HEK293 (cell line): ENCODE data around the gene SMIM33.

ENCODE experiments used
- CTCF ChIP-seq: fragments of 450-650 bp; formaldehyde crosslinking; IDR thresholded peaks from 2 replicates; pipeline ENCODE4 v1.5.1; 2016; ENCODE audit warnings: missing biosample characterization, missing genetic modification characterization
- ELK4 ChIP-seq: IDR thresholded peaks from 2 replicates; pipeline ENCODE4 v1.6.1; 2011; ENCODE audit warnings: mild to moderate bottlenecking, low read depth, low read length, borderline replicate concordance
- PRDM10 ChIP-seq: fragments of 450-650 bp; formaldehyde crosslinking; IDR thresholded peaks from 2 replicates; pipeline ENCODE4 v1.5.1; 2016; ENCODE audit warnings: missing biosample characterization, missing genetic modification characterization
- SP7 ChIP-seq: fragments of 450-650 bp; formaldehyde crosslinking; IDR thresholded peaks from 2 replicates; pipeline ENCODE4 v1.5.1; 2016; ENCODE audit warnings: missing biosample characterization, missing genetic modification characterization
- YY2 ChIP-seq: fragments of 450-650 bp; formaldehyde crosslinking; IDR thresholded peaks from 2 replicates; pipeline ENCODE4 v1.5.1; 2016; ENCODE audit warnings: missing biosample characterization, missing genetic modification characterization
- ZBTB26 ChIP-seq: fragments of 450-650 bp; formaldehyde crosslinking; optimal IDR thresholded peaks from 2 replicates; pipeline ENCODE3; 2016; ENCODE audit warnings: missing biosample characterization, mild to moderate bottlenecking, missing genetic modification characterization
- ZNF114 ChIP-seq: fragments of 450-650 bp; formaldehyde crosslinking; IDR thresholded peaks from 2 replicates; pipeline ENCODE4 v1.5.0; 2017; ENCODE audit warnings: missing biosample characterization, missing genetic modification characterization
- ZNF24 ChIP-seq: fragments of 450-650 bp; formaldehyde crosslinking; IDR thresholded peaks from 2 replicates; pipeline ENCODE4 v1.5.1; 2016; ENCODE audit warnings: missing biosample characterization, missing genetic modification characterization
- ZNF677 ChIP-seq: fragments of 450-650 bp; IDR thresholded peaks from 2 replicates; pipeline ENCODE4 v1.5.0; 2018; ENCODE audit warnings: missing biosample characterization, mild to moderate bottlenecking, missing genetic modification characterization, moderate library complexity

GRCh38 chr5:139475865-139476617 is 5.2 kb downstream of the SMIM33 start:
- no peak for TF ChIP-seq PRDM10 (tag by site-specific recombination)
- no peak for TF ChIP-seq CTCF (tag by site-specific recombination)
- no peak for TF ChIP-seq ZBTB26
- TF ChIP-seq ZNF677 (tag by site-specific recombination): no peak
- no peak for TF ChIP-seq SP7
- no peak for TF ChIP-seq ZNF24 (tag by site-specific recombination)
- no peak for TF ChIP-seq ELK4
- TF ChIP-seq YY2 (tag by site-specific recombination): no peak
- TF ChIP-seq ZNF114 (tag by site-specific recombination): no peak
